B cell (primary cell): ENCODE results near the gene OR13C9.

Experiments used
- EZH2 ChIP-seq: IDR thresholded peaks from 2 replicates; pipeline ENCODE4 v1.6.1; 2012; ENCODE audit warnings: borderline replicate concordance, low read depth, mild to moderate bottlenecking, moderate library complexity, low read length; ENCODE audit not compliant: insufficient read depth, poor library complexity, severe bottlenecking
- TF ChIP-seq, protein P1 (sequence below): fragments of 200-600 bp; IDR thresholded peaks from one replicate; pipeline ENCODE4 v1.8.0; 2022; ENCODE audit warnings: antibody characterized with exemption, mild to moderate bottlenecking

DNA sequence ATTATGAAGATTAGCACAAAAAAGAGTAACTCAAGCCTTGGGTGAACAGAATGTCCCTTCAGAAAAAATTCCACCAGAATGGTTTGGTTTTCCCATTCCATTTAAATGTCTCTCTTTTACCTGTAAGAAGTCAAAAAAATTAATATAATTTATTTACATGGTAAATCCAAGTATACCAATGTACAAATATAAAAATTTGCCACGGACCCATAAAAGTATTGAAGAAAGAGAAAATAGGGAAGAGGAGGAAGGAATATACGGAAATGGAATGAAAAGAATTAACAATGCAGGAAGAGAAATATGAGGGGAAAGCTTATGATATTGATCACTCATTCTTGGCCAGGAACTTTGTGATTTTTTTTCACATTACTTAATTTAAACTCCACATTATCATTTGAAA is at the start of gene OR13C9:
- no peak for TF ChIP-seq EZH2
- TF ChIP-seq, protein P1, sequence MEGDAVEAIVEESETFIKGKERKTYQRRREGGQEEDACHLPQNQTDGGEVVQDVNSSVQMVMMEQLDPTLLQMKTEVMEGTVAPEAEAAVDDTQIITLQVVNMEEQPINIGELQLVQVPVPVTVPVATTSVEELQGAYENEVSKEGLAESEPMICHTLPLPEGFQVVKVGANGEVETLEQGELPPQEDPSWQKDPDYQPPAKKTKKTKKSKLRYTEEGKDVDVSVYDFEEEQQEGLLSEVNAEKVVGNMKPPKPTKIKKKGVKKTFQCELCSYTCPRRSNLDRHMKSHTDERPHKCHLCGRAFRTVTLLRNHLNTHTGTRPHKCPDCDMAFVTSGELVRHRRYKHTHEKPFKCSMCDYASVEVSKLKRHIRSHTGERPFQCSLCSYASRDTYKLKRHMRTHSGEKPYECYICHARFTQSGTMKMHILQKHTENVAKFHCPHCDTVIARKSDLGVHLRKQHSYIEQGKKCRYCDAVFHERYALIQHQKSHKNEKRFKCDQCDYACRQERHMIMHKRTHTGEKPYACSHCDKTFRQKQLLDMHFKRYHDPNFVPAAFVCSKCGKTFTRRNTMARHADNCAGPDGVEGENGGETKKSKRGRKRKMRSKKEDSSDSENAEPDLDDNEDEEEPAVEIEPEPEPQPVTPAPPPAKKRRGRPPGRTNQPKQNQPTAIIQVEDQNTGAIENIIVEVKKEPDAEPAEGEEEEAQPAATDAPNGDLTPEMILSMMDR, result no peak
